Right cardiac atrium (tissue), 5 donors: ENCODE results near the gene KCNN2. TPM values are rescaled to one million over a fixed set of nuclear protein-coding genes. Genes with fewer than 3 reads are reported as not detected.
"Not testable (repeated sequence)": the region's sequence is repeated elsewhere in the genome, so short reads cannot be mapped to it uniquely, and the experiment has no call there.

Source experiments
- ATAC-seq, 2 donors: fragments of 200-7000 bp; cut with Tn5 transposase; one replicate each; pipeline versions ENCODE4 v1.8.0 to v1.9.1; 2020; ENCODE audit warnings: moderate library complexity in 2 of 2, mild to moderate bottlenecking in 1 of 2
- DNase-seq, 3 donors: peaks; one replicate each; pipeline ENCODE4 v3.0.0-alpha.2; 2020
- H3K27ac ChIP-seq: one replicate; pipeline ENCODE4 v1.5.1; 2013; ENCODE audit warnings: mild to moderate bottlenecking, low read length, control low read depth, moderate library complexity
- H3K27me3 ChIP-seq: one replicate; pipeline ENCODE4 v1.6.1; 2013; ENCODE audit not compliant: control insufficient read depth, insufficient read depth
- H3K4me1 ChIP-seq: one replicate; pipeline ENCODE4 v1.6.1; 2013; ENCODE audit warnings: low read length; ENCODE audit not compliant: control insufficient read depth, insufficient read depth
- H3K4me3 ChIP-seq: one replicate; pipeline ENCODE4 v1.5.1; 2013; ENCODE audit warnings: low read length, control low read depth
- H3K9me3 ChIP-seq: one replicate; pipeline ENCODE4 v1.6.1; 2013; ENCODE audit warnings: low read length; ENCODE audit not compliant: control insufficient read depth
- WGBS: extraction: QIAGEN DNeasy Blood & Tissue Kit; methylation state at CpG from one replicate; pipeline ENCODE4 v1.1.7; 2013; 5-methylcytosine and 5-hydroxymethylcytosine counted together
- intact Hi-C, 4 donors: fragments of 100-400 bp; cut with DNase I; formaldehyde crosslinking; loops; one replicate each; pipeline versions ENCODE4 v1.11.0 to v1.14.0; 2022 to 2023
- polyA plus RNA-seq: library from polyadenylated mRNA; stranded (reverse); fragments of 200-250 nt; gene quantifications from one replicate; pipeline ENCODE4 v1.2.3, GENCODE V29; 2013
- total RNA-seq, 4 donors: library from RNA; stranded (reverse); fragmentation: NEBNext Ultra II Directional; extraction: Animal tissue kit (Norgen Biotek cat#: 25700); gene quantifications; one replicate each; pipeline ENCODE4 v1.2.1, GENCODE V29; 2021
- donor health status: healthy with polysubstance abuse.
- donor health status: DM: no; HTN: yes; CAD: no.
- donor health status: DM: no; HTN: no; CAD: no.
- donor health status: DM: no; HTN: yes; CAD: no; lungs with severe emphysema.
- donor health status: DM: yes; HTN: yes; CAD: no.

Gene KCNN2
- total and polyA plus RNA-seq, 5 donors = 10.4 to 20.6 (median 16.1) TPM

- no peak for ATAC-seq
- intact Hi-C loops = no loop called here
Observed at GRCh38 chr5:114419067-114419388, 57.2 kb downstream of the KCNN2 start.

GRCh38 chr5:114419959-114420358 lies 58.1 kb downstream of the KCNN2 start:
- ATAC-seq (no peak), DNase-seq (no peak)
- Histone ChIP-seq H3K27ac (no peak overlapping the region), H3K4me3 (no peak overlapping the region), H3K27me3 (no peaks in the 10 kb centered on the region), H3K9me3 (no peaks in the 10 kb centered on the region), H3K4me1 (peaks cover 3% of the 10 kb centered on the region)
- intact Hi-C loops = no loop called here

More at GRCh38 chr5:114419067-114419388, 57.2 kb downstream of the KCNN2 start:
- DNase-seq = no peak
- Histone ChIP-seq H3K9me3 (no peaks in the 10 kb centered on the region), H3K27ac (no peak overlapping the region), H3K4me3 (no peak overlapping the region), H3K27me3 (no peaks in the 10 kb centered on the region), H3K4me1 (peaks cover 3% of the 10 kb centered on the region)
- 93% methylated on average over 1 of the region's 1 CpG for WGBS

GRCh38 chr5:114427204-114427603 lies 65.3 kb downstream of the KCNN2 start:
- 67% methylated on average over 1 of the region's 1 CpG for WGBS
- Histone ChIP-seq H3K9me3 (no peaks in the 10 kb centered on the region), H3K4me3 (no peak overlapping the region), H3K27ac (no peak overlapping the region), H3K27me3 (no peaks in the 10 kb centered on the region), H3K4me1 (no peaks in the 10 kb centered on the region)
- DNase-seq (no peak), ATAC-seq (no peak)
- intact Hi-C loops = no loop called here

GRCh38 chr5:114430532-114430931 lies 68.7 kb downstream of the KCNN2 start:
- no peaks in the 10 kb centered on the region for H3K4me1 ChIP-seq
- H3K9me3 ChIP-seq = no peaks in the 10 kb centered on the region
- no peak overlapping the region for H3K27ac ChIP-seq
- ATAC-seq = no peak
- no peak overlapping the region for H3K4me3 ChIP-seq
- H3K27me3 ChIP-seq = no peaks in the 10 kb centered on the region
- intact Hi-C loops = no loop called here
- no peak for DNase-seq

GRCh38 chr5:114432684-114433083 lies 70.8 kb downstream of the KCNN2 start:
- H3K27me3 ChIP-seq, H3K27ac ChIP-seq, H3K9me3 ChIP-seq, H3K4me1 ChIP-seq, intact Hi-C loops, H3K4me3 ChIP-seq, ATAC-seq: not testable (repeated sequence)
- DNase-seq = peak in 1 of 3 donors; percentile 30
- 97% methylated on average over 30 of the region's 30 CpGs for WGBS

- H3K27me3 ChIP-seq = no peaks in the 10 kb centered on the region
- no peaks in the 10 kb centered on the region for H3K4me1 ChIP-seq
- no peak for DNase-seq
- intact Hi-C loops = no loop called here
- H3K9me3 ChIP-seq = no peaks in the 10 kb centered on the region
- 40% methylated on average over 5 of the region's 5 CpGs for WGBS
- H3K4me3 ChIP-seq = no peak overlapping the region
- no peak for ATAC-seq
- H3K27ac ChIP-seq = no peak overlapping the region
Observed at GRCh38 chr5:114434396-114435219, 72.7 kb downstream of the KCNN2 start.

- Histone ChIP-seq H3K9me3 (no peaks in the 10 kb centered on the region), H3K27ac (no peak overlapping the region), H3K4me3 (no peak overlapping the region), H3K27me3 (no peaks in the 10 kb centered on the region), H3K4me1 (no peaks in the 10 kb centered on the region)
- ATAC-seq = no peak
- intact Hi-C loops = no loop called here
- WGBS = 80% methylated on average over 1 of the region's 1 CpG
- DNase-seq = no peak
Observed at GRCh38 chr5:114435220-114435481, 73.3 kb downstream of the KCNN2 start.

- no peaks in the 10 kb centered on the region for H3K27me3 ChIP-seq
- no peak overlapping the region for H3K4me3 ChIP-seq
- ATAC-seq (no peak), DNase-seq (no peak)
- H3K9me3 ChIP-seq = no peaks in the 10 kb centered on the region
- intact Hi-C loops = no loop called here
- no peak overlapping the region for H3K27ac ChIP-seq
- 74% methylated on average over 1 of the region's 1 CpG for WGBS
- no peaks in the 10 kb centered on the region for H3K4me1 ChIP-seq
Observed at GRCh38 chr5:114435885-114436299, 74.0 kb downstream of the KCNN2 start.

- WGBS = 30% methylated on average over 2 of the region's 2 CpGs
Observed at GRCh38 chr5:114437936-114438335, 76.1 kb downstream of the KCNN2 start.

GRCh38 chr5:114438471-114438870 lies 76.6 kb downstream of the KCNN2 start:
- no peak overlapping the region for H3K27ac ChIP-seq
- intact Hi-C loops = no loop called here
- DNase-seq = no peak
- H3K4me3 ChIP-seq = no peak overlapping the region
- H3K27me3 ChIP-seq = no peaks in the 10 kb centered on the region
- H3K4me1 ChIP-seq = no peaks in the 10 kb centered on the region
- no peaks in the 10 kb centered on the region for H3K9me3 ChIP-seq
- WGBS = 61% methylated on average over 4 of the region's 4 CpGs
- ATAC-seq = no peak

More at GRCh38 chr5:114437936-114438335, 76.1 kb downstream of the KCNN2 start:
- Histone ChIP-seq H3K4me3 (no peak overlapping the region), H3K27ac (no peak overlapping the region), H3K4me1 (no peaks in the 10 kb centered on the region), H3K27me3 (no peaks in the 10 kb centered on the region), H3K9me3 (no peaks in the 10 kb centered on the region)
- ATAC-seq (no peak), DNase-seq (no peak)
- intact Hi-C loops = no loop called here

- DNase-seq (no peak), ATAC-seq (no peak)
- 75% methylated on average over 1 of the region's 1 CpG for WGBS
- H3K4me1 ChIP-seq = no peaks in the 10 kb centered on the region
- no peaks in the 10 kb centered on the region for H3K27me3 ChIP-seq
- H3K27ac ChIP-seq = no peak overlapping the region
- H3K4me3 ChIP-seq = no peak overlapping the region
- no peaks in the 10 kb centered on the region for H3K9me3 ChIP-seq
- intact Hi-C loops = loop anchor here in 3 of 4 donors (5.0 to 10.0 kb wide), 3 partner anchors 342 to 772 kb away; no protein-coding TSS in a partner anchor
Observed at GRCh38 chr5:114447084-114447773, 85.4 kb downstream of the KCNN2 start.
